HG02938 (cell line): ENCODE results near the gene ERGIC2.
A peak's percentile ranks its signal among the peaks of the same experiment; 100 is the strongest.

Source experiments
- ATAC-seq: cut with Tn5 transposase; IDR thresholded peaks from one replicate; pipeline ENCODE4 v1.9.1; 2021; ENCODE audit warnings: mild to moderate bottlenecking, moderate library complexity; ENCODE audit not compliant: unreplicated experiment

ERGIC2 gene

GRCh38 chr12:29376118-29376517, 4.9 kb downstream of the ERGIC2 start:
- ATAC-seq, result peak; percentile 33

GRCh38 chr12:29374913-29375312, 6.1 kb downstream of the ERGIC2 start:
- ATAC-seq, result no peak

GRCh38 chr12:29374012-29374411, 7.0 kb downstream of the ERGIC2 start:
- no peak for ATAC-seq

- ATAC-seq, result no peak
These were observed 15.9 kb downstream of the ERGIC2 start for GRCh38 chr12:29365091-29365490.

DNA sequence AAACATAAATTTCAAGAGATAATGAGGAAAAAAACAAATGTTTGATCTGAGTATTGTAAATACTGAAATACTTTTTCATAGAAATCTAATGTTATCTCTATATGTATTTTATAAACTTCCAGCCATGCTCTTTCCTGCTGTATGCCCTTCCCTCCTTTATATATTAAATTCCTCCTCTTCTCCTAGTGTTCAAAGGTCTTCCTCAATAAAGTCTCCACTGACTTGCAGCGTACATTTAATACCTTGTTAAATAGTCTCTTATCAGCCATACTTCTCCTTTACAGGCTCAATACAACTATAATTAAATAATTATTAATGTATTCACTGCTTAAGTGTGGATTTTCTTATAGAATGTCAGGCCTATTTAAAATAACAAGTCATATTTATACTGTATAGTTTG, 26.0 kb downstream of the ERGIC2 start:
- no peak for ATAC-seq

- ATAC-seq, result no peak
These were observed 30.9 kb downstream of the ERGIC2 start for GRCh38 chr12:29350080-29350479.

- ATAC-seq, result no peak
These were observed 34.1 kb downstream of the ERGIC2 start for GRCh38 chr12:29346769-29347421.

DNA sequence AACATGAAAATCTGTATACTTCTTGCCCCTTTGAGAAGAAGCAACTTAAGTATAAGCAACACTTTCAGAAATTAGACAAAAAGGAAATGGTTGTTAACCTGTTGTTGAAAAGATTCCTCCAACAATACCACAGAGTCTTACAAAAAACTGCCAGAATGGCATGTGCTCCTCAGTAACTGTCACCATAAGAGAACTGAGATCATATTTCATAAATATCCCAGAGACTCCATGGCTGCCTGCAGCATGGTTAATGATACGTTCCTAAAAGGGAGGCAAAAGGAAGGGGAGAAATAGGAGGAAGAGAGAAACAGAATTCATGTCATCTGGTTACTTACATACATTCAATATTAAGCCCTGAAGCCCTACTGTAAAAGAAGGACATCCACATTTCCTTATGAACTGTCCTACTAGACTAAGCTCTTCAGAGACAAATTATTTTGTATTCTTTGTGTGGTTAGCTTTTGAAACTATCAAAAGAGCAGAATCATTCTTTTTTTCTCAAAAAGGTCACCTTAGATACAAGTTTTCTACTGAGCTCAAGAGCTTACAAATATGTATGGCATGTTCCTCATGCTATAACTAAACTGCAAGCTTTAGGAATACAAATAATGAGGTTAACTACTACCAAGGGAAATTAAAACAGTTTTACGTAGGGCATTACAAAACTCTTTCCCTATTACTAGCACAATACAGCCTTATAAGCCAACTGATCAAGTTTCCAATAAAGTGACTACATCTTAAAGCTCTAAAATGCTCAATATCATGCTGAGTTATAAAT, 37.8 kb downstream of the ERGIC2 start:
- no peak for ATAC-seq

- ATAC-seq, result no peak
These were observed 43.6 kb downstream of the ERGIC2 start for GRCh38 chr12:29337325-29337724.

- ATAC-seq, result no peak
These were observed 46.0 kb downstream of the ERGIC2 start for GRCh38 chr12:29334937-29335336.

DNA sequence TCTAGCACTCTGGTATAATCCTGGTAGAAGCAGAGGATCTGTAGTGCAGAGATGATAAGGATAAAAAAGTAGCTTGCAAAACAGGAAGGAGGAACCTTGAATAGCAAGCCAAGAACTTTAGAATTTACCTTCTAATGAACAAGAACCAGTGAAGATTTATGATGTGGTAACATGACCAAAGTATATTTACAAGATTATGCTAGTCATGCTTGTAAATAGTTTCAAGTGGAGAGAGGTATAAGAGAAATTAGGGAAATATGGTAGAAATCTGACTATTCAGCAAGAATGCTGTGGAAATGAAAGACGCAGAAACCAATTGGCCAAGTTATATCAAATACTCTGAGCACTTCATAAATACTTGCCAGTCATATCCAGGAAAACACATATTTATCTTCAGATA, 47.8 kb downstream of the ERGIC2 start:
- ATAC-seq, result no peak

GRCh38 chr12:29329411-29329810, 51.6 kb downstream of the ERGIC2 start:
- no peak for ATAC-seq

GRCh38 chr12:29322157-29322556, 58.8 kb downstream of the ERGIC2 start:
- no peak for ATAC-seq

DNA sequence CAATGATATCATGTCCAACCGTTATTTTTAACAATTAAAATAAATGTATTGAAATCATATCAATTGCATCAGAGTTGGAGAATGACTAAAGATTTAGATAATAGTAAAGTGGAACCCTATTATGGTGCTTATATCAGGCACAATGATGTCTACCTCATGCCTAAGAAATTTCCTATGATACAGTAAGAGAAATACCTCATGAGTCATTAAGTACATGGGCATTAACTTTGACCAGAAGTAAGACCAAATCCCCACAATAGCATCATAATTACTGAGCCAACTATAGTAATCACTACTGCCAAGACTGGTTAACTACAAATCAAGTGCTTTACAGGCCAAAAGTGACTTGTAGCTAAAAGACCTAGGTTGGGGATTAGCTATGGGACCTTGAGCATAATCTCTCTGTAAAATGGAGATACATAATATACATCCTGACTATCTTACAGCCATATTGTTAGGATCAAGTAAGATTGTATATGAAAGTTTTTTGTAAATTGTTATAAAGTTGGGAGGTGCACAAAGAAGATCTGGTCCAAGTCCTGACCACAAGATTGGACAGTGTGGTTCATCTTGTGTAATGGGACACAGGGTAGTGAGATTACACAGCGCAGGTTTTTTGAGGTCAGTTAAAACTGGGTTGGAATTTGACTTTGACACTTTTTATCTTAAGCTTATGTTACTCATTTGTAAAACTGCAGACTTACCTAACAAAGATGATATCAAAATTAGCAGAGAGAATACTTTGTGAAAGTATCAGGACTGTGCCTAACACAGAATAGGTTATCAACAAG, 60.5 kb downstream of the ERGIC2 start:
- ATAC-seq, result no peak

- ATAC-seq, result peak; percentile 99
These were observed 63.2 kb downstream of the ERGIC2 start for GRCh38 chr12:29317556-29318363.

DNA sequence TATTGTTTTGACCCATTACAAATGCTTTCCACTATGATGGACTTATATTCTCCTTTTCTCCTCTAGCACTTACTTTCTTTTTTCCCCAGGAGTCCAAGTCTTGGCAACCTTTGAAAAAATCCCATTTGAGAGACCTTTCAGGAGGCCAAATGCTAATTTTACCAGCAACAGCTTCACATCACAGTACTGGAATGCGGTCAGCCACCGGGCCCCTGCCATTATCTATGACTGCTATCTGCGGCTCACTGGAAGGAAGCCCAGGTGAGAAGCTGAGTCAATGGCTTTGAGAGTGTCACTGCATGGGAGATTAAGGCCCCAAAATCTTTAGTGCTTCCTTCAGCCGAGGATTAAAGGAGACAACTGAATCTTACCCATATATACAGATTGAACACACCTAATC, 64.2 kb downstream of the ERGIC2 start:
- ATAC-seq, result no peak

GRCh38 chr12:29314416-29314815, 66.6 kb downstream of the ERGIC2 start:
- ATAC-seq, result no peak

DNA sequence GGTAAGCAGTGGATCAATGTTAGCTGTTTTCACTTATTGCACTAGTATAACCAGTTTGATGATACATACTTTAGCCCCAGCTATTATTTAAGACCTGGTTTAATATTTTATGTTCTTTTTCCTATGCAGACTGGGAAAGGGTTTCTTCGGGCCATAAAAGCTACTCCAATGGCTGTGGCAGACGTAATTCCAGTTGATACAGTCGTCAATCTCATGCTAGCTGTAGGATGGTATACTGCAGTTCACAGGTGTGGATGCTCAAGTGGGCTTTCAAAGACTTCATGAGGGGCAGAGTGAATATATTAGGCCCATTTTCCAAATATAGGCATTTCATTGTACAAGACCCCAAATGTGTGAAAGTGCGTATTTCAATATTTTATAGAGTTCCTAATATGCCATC, 70.1 kb downstream of the ERGIC2 start:
- ATAC-seq, result no peak

- ATAC-seq, result no peak
These were observed 71.6 kb downstream of the ERGIC2 start for GRCh38 chr12:29309320-29309902.

DNA sequence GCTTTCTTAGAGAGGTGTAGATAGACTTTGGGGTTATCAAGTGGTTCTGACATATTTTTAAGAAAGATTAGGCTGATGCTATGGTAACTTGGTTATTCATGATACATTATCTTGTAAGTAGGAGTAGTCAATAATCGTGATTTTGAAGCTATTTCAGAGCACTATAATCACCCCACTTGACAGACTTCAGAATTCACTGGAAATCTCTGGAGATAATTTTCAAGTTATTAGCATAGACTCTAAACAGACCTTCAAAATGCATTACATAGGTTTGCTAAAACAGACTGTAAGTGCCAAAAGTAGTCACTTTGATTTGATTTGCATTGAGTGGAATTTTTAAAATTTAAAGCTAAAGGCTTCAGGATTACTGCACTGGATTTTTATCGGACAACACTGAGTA, 74.3 kb downstream of the ERGIC2 start:
- ATAC-seq, result no peak

DNA sequence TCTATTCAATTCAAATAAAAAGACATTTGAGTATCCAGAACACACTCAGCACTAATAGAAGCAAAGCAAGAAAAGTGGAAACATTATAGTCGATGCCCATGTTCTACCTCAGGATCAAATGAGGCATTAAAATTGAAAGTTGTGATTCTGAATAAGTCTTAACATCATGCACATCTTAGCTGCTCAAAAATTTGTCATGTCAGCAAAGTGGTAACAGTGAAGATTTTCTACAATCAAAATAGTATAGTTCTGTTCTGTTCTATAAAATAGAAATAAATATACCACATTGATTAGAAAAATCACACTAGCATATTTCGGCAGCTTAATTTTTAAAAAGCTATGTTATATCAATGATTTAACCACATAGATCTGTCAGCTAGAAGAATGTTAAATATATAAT, 74.7 kb downstream of the ERGIC2 start:
- no peak for ATAC-seq
